Islet precursor cell (in vitro differentiated cells): ENCODE data around the gene RPS6KB2.
"Not testable (repeated sequence)": the region's sequence is repeated elsewhere in the genome, so short reads cannot be mapped to it uniquely, and the experiment has no call there.

ENCODE experiments used
- DNase-seq: peaks from one replicate; pipeline ENCODE4 v3.0.0-alpha.2; 2018

Gene RPS6KB2

GRCh38 chr11:67410984-67411784, 17.1 kb upstream of the RPS6KB2 start:
- DNase-seq = no peak

DNA sequence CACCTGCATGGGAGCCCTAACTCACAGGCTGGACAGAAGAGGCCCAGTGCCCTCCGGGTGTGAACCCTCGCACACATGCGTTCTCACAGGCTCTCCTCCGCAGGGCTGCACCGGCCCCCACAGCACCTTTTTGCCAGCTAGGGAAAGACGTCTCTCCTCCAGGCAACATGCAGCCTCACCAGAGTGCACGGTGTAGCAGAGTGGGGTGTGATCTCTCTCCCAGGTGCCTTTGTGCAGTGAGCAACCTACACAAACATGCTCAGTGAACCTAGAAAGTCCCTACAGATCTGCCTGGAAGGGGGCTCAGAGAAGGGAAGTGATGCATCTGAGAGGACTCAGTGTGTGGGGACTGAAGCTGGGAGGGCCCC, 16.5 kb upstream of the RPS6KB2 start:
- no peak for DNase-seq

GRCh38 chr11:67412495-67413179, 15.7 kb upstream of the RPS6KB2 start:
- DNase-seq = no peak

GRCh38 chr11:67413266-67413849, 14.9 kb upstream of the RPS6KB2 start:
- DNase-seq = no peak

GRCh38 chr11:67415501-67416304, 12.6 kb upstream of the RPS6KB2 start, which contains the start of gene CARNS1:
CARNS1 (plus strand) TSS chr11:67415678; CDS start chr11:67416200, 522 bp downstream.
- DNase-seq = no peak

- DNase-seq = no peak
Measured at GRCh38 chr11:67416416-67417335, 11.6 kb upstream of the RPS6KB2 start.

DNA sequence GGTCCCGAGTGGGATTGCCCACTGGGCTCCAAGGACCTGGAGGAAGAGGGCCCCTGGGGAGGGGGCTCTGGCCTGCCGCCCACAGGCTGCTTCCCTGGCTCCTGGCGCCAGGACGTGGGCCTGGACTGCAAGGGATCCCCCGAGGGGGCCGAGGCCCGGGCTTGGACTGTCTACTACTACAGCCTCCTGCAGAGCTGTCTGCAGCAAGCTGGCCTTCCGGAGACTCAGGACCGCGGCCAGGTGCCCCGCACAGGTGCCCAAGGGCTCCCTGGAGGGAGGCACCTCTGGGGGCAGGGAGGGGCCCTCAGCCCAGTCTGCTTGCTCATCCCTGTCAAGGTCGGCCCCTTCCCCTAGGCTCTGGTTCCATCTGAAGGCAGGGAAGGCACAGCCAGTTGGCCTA, 10.9 kb upstream of the RPS6KB2 start:
- DNase-seq = no peak

- DNase-seq = no peak
Measured at GRCh38 chr11:67418476-67419281, 9.6 kb upstream of the RPS6KB2 start.

DNA sequence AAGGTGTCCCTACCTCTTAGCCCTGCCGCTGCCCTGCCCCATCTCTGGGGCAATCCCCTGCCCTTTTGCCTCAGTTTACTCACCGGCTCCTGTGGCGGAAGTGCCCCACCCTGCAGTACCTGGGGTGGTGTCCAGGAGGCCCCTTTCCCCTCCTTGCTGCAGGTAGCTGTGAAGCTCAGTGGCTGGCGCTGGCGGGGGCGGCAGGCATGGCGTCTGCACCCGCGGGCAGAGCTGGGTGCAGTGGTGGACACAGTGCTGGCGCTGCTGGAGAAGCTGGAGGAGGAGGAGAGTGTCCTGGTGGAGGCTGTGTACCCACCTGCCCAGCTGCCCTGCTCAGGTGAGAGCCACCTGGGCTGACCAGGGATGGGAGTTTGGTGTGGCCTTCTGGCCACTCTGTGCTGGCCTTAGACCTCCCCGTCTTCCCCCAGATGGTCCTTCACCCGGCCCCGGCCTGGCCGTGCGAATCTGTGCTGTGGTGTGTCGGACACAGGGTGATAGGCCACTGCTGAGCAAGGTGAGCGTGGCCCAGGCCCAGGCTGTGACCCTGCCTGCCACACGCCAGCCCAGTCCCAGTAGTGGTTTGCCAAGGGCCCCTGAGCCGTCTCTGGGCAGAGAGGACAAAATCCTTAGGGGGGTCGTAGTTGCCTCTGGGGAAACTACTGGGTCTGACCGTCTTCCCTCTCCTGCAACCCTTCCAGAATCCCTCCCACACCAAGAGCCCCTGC, 8.8 kb upstream of the RPS6KB2 start:
- no peak for DNase-seq

- DNase-seq = no peak
Measured at GRCh38 chr11:67420147-67420645, 8.1 kb upstream of the RPS6KB2 start.

GRCh38 chr11:67420646-67421429, 7.5 kb upstream of the RPS6KB2 start:
- peak; percentile 99 for DNase-seq

GRCh38 chr11:67421430-67422031, 6.8 kb upstream of the RPS6KB2 start:
- no peak for DNase-seq

DNA sequence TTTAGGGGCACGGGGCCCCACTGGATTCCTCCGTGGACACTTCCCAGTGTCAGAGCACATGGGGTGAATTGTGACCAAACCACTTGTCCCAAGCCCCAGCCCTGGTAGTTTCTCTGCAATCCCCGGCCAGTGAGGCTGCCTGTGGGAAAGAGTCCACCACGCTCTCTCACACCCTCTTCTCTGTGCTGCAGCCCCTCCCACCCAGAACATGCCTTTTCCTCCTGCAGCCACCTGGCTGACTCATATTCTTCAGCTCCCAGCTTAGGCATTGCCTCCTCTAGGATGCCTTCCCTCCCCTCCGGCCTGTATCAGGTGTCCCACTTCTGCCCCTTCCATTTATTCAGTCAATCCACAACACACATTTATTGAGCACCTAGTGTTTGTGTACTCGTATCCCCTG, 5.4 kb upstream of the RPS6KB2 start:
- DNase-seq = peak; percentile 87

- DNase-seq = no peak
Measured at GRCh38 chr11:67423466-67423865, 4.8 kb upstream of the RPS6KB2 start.

DNA sequence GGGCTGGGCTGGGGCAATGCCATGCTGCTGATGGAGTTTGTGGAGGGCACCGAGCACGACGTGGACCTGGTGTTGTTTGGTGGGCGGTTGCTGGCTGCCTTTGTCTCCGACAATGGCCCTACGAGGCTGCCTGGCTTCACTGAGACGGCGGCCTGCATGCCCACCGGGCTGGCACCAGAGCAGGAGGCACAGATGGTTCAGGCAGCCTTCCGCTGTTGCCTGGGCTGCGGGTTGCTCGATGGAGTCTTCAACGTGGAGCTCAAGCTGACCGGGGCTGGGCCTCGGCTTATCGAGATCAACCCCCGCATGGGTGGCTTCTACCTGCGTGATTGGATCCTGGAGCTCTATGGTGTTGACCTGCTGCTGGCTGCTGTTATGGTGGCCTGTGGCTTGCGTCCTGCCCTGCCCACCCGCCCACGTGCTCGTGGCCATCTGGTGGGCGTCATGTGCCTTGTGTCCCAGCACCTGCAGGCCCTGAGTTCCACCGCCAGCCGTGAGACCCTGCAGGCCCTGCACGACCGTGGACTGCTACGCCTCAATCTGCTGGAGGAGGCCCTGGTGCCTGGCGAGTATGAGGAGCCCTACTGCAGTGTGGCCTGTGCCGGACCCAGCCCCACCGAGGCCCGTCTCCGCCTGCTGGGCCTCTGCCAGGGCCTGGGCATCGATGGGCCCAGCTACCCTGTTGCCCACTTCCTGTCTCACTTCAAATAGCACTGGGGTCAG, 4.2 kb upstream of the RPS6KB2 start:
- no peak for DNase-seq

DNA sequence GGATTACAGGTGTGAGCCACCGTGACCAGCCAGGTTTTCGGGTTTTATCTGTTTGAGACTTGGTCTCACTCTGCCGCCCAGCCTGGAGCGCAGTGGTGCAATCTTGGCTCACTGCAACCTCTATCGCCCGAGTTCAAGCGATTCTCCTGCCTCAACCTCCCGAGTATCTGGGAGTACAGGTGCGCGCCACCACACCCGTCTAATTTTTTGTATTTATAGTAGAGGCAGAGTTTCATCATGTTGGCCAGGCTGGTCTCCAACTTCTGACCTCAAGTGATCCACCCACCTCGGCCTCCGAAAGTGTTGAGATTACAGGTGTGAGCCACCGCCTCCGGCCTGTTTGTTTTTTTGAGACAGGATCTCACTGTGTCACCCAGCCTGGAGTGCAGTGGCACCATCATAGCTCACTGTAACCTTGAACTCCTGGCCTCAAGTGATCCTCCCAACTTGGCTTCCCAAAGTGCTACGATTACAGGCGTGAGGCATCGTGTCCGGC, 882 bp upstream of the RPS6KB2 start:
- DNase-seq = not testable (repeated sequence)

- DNase-seq = no peak
Measured at GRCh38 chr11:67429038-67429668, 859 bp downstream of the RPS6KB2 start.

- DNase-seq = no peak
Measured at GRCh38 chr11:67429722-67430121, 1.4 kb downstream of the RPS6KB2 start.
